Measurements from ENCODE around the gene GBGT1.
A peak's percentile ranks its signal among the peaks of the same experiment; 100 is the strongest.

Gene GBGT1

GRCh38 chr9:133122935-133123611 lies 40.6 kb downstream of the GBGT1 start:
- DNase-seq = no peak

- no peak for DNase-seq
These were observed 41.1 kb downstream of the GBGT1 start for GRCh38 chr9:133122605-133122934.

DNA sequence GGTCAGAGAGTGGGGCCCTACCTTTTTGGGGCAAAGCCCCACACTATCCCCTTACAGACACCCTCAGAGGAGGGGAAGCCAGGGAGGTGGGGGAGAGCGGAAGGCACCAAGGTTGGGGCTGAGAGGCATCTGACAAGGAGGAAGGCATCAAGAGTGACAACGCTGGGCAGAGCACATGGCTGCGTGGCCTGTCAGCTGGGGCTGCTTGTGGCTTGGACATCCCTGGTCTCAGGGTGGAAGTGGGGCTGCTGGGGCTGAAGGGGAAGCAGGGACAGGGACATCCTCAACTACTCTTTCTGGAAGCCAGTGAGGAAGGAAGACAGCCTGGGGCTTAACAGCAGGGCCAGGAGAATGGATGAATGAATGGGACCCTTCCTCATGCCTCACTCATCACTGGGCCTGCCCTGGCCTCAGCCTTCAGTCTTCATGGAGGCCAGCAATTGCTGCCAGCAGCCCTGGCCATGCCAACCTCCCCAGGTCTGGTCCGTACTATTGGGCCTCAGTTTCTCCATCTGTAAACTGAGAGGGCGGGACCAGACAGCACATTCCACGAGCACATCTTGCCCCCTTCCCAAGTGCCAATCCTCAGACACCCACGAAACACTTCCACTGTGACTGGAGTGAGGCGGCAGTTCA lies 41.7 kb downstream of the GBGT1 start:
- DNase-seq = no peak

GRCh38 chr9:133121198-133121914 lies 42.4 kb downstream of the GBGT1 start, which contains the start of gene RALGDS:
Gene RALGDS, minus strand, starts transcription at chr9:133121240. Its CDS starts 86 bp downstream, at chr9:133121154.
- peak; percentile 4 for DNase-seq

DNA sequence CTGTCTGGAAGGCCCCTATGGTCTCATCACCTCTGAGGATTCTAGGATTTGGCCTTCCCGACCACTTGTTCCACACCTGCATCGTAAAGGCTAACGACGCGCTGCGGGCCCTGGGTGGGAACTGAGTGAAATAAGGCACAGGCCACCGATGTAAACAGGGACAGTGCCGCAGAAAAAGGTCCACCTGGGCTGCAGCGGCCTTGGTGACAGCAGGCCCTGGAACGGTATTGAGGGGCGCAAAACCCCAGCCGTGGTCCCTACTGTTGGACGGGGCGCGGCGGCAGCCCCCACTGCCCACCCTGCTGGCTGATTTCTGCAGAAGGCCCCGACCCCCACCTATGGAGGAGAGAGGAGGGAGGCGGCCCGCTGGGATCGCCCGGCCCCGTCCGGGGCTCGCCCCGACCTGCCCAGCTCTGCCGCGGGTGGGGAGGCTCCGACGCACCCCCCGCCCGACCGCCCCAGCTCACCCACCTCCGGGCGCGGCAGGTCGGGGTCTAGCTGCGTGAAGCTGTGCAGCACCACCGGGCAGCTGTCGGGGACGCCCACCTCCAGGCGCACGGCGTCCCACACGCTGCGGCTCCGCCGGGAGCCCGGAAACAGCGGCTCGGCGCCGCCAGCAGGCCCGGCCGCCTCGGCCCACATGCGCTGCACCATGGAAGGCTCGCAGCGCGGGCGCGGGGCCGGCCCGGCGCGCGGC lies 43.1 kb downstream of the GBGT1 start:
- DNase-seq = peak; percentile 1

DNA sequence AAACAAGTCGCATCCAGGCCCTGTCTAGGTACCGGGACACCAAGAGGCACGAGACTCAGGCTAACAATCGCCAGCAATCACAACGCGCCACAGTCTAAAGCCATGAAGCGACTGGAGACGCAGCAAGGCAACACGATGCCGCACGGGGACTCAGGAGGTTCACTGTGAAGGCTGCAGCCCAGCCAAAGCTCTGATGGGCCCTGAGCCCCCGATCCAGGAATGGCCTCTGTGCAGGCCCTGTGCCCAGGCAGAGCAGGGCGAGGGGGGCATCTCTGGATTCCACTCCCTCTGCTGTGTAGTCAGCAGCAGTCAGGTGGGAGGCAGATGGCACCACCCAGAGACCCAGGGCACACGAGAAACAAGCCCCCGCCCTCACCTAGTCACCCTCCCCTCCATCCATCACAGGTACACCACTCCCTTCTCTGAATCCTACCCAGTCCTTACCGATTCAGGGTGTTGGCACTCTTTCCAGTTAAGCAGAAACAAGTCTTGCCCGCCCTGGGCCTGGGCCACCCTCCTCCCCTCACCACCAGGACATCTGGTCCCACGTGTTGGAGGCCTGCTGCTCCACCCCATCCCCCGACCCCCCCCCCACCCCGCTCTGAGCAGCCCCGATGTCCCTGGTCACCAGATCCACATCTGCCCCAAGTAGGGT lies 43.7 kb downstream of the GBGT1 start:
- DNase-seq = no peak

GRCh38 chr9:133119103-133119845 lies 44.4 kb downstream of the GBGT1 start:
- DNase-seq = no peak

- no peak for DNase-seq
These were observed 45.1 kb downstream of the GBGT1 start for GRCh38 chr9:133118568-133118967.

DNA sequence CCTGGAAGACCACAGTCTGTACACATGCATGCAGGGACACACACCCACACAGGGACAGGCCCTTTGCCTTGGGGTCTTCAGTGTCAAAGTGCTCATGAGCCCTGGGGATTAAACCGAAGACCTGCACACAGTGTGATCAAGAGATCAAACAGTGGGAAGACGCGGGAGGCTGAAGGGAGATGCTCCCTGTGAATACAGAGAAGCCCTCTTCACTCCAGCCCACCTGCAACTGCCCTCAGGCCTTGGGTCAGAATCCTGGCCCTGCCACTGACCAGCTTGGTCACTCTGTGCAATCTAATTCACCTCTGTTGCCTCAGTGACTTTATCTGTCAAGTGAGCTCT lies 45.6 kb downstream of the GBGT1 start:
- no peak for DNase-seq

DNA sequence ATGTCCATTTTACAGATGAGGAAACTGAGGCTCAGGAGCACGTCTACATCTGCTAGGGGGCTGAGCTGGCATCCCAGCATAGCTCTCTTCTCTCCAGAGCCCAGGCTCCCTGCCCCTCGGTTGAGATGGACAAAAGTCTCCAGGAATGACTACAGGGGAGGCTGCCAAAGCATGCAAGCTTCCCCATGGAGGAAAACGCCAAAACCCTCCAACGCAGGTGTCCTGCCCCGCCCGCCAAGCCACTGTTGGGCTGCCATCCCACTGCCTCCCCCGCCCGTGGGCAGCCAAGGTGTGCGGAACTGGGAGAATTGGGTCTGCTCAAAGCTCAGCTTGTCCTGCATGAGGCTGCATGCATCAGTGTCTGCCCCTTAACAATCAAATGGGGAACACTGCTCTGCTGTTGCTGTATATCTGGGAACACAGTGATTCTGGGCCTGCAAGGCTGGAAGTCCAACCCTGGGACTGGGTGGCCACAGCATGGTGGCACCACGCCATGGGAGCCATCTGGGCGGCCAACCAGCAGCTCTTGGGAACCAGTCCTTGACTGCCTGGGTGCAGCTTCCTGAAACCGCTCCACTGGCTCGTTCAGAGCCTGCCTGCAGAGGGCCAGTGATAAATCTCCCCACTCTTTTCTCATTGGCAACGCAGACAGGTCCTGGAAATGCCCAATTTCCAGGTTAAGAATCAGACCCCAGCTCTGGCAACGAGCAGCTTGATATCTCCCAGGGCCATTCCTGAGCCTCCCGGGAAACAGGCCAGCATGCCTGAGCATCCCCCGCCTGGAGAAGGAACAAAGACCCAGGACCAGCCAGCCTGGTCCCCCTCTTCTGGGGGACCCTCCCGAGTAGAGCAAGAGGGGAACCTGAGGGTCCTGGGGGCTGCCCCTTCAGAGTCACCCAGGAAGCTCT lies 46.2 kb downstream of the GBGT1 start:
- no peak for DNase-seq

- no peak for DNase-seq
These were observed 47.1 kb downstream of the GBGT1 start for GRCh38 chr9:133116346-133117231.

- DNase-seq = no peak
These were observed 47.9 kb downstream of the GBGT1 start for GRCh38 chr9:133115604-133116345.

DNA sequence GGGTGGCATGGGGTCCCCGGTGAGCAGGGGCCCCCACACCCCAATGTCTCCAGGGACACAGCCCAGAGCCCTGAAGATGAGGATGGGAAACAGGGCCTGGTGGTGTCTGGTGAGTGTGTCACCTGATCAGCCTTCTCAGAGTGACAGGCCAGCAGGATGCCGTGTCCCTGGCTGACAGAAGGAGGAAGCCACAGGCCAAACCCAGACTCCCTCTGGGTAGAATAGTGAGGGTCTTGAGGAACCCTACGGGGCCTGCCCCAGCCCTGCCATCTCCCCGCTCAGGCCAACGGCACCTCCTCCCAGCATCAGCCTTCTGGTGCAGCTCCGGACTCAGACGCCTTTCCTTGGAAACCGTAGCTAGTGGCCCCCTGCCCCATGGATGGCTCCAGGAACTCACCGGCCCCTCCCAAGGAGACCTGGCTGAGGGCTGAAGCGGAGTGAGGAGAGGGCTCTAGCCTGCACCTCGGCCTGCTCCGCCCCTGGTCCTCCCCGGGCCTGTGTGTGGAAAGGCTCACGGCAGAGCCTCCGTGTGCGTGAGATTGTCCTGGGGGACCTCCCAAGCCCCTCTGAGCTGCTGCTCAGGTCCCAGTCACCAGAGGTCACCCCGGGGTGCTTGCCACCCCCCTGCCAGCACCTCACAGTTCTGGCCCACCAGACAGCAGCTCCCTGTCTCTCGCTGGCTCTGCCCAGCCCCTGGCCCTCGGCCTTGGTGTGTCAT lies 48.7 kb downstream of the GBGT1 start:
- no peak for DNase-seq

GRCh38 chr9:133113949-133114885 lies 49.5 kb downstream of the GBGT1 start:
- DNase-seq = peak; percentile 17

GRCh38 chr9:133113163-133113948 lies 50.4 kb downstream of the GBGT1 start:
- no peak for DNase-seq

- DNase-seq = no peak
These were observed 51.1 kb downstream of the GBGT1 start for GRCh38 chr9:133112663-133113026.
